Osteoblast (primary cell): Measurements from ENCODE around the gene VSX2. TPM values are rescaled to one million over a fixed set of nuclear protein-coding genes. Genes with fewer than 3 reads are reported as not detected.
A peak's percentile ranks its signal among the peaks of the same experiment; 100 is the strongest.

Experiments
- DNase-seq: peaks from one replicate; pipeline ENCODE4 v3.0.0; 2011; ENCODE audit warnings: low spot score, mixed read lengths; ENCODE audit not compliant: insufficient read length; ENCODE audit errors: missing footprints
- H2AFZ ChIP-seq: 2 replicates; pipeline ENCODE4 v1.6.0; 2011; ENCODE audit warnings: mild to moderate bottlenecking, low read length
- H3K27ac ChIP-seq: 2 replicates; pipeline ENCODE4 v1.5.1; 2011; ENCODE audit warnings: mild to moderate bottlenecking, low read depth, low read length, moderate library complexity
- H3K27me3 ChIP-seq: 2 replicates; pipeline ENCODE4 v1.6.0; 2012; ENCODE audit warnings: mild to moderate bottlenecking, control low read depth, inconsistent platforms, low read length, moderate library complexity; ENCODE audit not compliant: insufficient read depth
- H3K36me3 ChIP-seq: 2 replicates; pipeline ENCODE4 v1.5.1; 2011; ENCODE audit warnings: mild to moderate bottlenecking, low read length, control low read depth, moderate library complexity; ENCODE audit not compliant: insufficient read depth
- H3K4me1 ChIP-seq: 2 replicates; pipeline ENCODE4 v1.5.1; 2011; ENCODE audit warnings: mild to moderate bottlenecking, low read length, control low read depth, moderate library complexity; ENCODE audit not compliant: insufficient read depth
- H3K4me2 ChIP-seq: 2 replicates; pipeline ENCODE4 v1.6.0; 2011; ENCODE audit warnings: mild to moderate bottlenecking, low read length; ENCODE audit not compliant: insufficient read depth
- H3K4me3 ChIP-seq: fragments of 200-600 bp; sonication (generic); 3 replicates; pipeline ENCODE4 v1.5.1; 2012; ENCODE audit warnings: mild to moderate bottlenecking, low read length, inconsistent platforms; ENCODE audit not compliant: insufficient read depth
- H3K79me2 ChIP-seq: 2 replicates; pipeline ENCODE4 v1.6.0; 2012; ENCODE audit warnings: mild to moderate bottlenecking, low read length, control low read depth, inconsistent platforms; ENCODE audit not compliant: insufficient read depth
- H3K9me3 ChIP-seq: 2 replicates; pipeline ENCODE4 v1.5.1; 2011; ENCODE audit warnings: low read depth, low read length, control low read depth
- H4K20me1 ChIP-seq: 2 replicates; pipeline ENCODE4 v1.6.0; 2012; ENCODE audit warnings: mild to moderate bottlenecking, low read length, control low read depth; ENCODE audit not compliant: insufficient read depth
- total RNA-seq: library from RNA; depleted of rRNA; stranded (reverse); fragments of >200 nt; gene quantifications from 2 replicates; pipeline ENCODE4 v1.2.3, GENCODE V29; 2012
- TF ChIP-seq, protein P1 (sequence below): IDR thresholded peaks from 2 replicates; pipeline ENCODE4 v1.5.1; 2011; ENCODE audit warnings: mild to moderate bottlenecking, low read depth, low read length, moderate library complexity; ENCODE audit errors: extremely low read depth

VSX2 gene
- total RNA-seq, 1 donor, result not detected

DNA sequence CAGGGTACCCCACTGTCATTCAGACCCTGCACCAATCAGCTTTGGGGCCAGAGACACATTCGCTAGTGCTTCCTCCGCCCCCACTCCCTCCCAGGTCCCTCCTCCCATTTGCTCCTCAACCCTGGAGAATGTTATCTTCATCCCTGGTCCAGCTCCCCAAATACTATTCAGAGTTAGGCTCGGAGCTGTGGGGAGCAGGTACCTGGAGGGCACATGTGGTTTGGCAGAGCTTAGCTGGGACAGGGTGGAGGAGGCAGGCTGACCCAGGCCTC is 19.5 kb downstream of the VSX2 start:
- Histone ChIP-seq H3K4me3 (peak overlapping the region; percentile 74), H4K20me1 (no peaks in the 10 kb centered on the region), H3K27ac (no peak overlapping the region), H2AFZ (no peak overlapping the region), H3K4me1 (peaks cover 11% of the 10 kb centered on the region), H3K27me3 (peaks cover 18% of the 10 kb centered on the region), H3K36me3 (no peaks in the 10 kb centered on the region), H3K9me3 (no peaks in the 10 kb centered on the region), H3K4me2 (peak overlapping the region; percentile 85), H3K79me2 (no peaks in the 10 kb centered on the region)
- TF ChIP-seq, protein P1, sequence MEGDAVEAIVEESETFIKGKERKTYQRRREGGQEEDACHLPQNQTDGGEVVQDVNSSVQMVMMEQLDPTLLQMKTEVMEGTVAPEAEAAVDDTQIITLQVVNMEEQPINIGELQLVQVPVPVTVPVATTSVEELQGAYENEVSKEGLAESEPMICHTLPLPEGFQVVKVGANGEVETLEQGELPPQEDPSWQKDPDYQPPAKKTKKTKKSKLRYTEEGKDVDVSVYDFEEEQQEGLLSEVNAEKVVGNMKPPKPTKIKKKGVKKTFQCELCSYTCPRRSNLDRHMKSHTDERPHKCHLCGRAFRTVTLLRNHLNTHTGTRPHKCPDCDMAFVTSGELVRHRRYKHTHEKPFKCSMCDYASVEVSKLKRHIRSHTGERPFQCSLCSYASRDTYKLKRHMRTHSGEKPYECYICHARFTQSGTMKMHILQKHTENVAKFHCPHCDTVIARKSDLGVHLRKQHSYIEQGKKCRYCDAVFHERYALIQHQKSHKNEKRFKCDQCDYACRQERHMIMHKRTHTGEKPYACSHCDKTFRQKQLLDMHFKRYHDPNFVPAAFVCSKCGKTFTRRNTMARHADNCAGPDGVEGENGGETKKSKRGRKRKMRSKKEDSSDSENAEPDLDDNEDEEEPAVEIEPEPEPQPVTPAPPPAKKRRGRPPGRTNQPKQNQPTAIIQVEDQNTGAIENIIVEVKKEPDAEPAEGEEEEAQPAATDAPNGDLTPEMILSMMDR, result no peak
- peak; percentile 68 for DNase-seq

DNA sequence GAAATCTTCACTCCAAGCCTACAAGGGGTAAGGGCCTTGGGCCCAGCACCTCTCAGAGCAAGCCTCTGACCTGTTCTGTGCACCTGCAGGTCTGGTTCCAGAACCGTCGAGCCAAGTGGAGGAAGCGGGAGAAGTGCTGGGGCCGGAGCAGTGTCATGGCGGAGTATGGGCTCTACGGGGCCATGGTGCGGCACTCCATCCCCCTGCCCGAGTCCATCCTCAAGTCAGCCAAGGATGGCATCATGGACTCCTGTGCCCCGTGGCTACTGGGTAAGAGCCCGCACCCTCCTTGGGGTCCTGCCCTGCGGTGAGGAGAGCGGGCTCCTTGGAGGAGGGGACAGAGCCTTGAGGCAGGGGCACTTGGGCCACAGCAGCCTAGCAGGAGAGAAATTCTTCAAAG is 20.3 kb downstream of the VSX2 start:
- Histone ChIP-seq H3K4me3 (no peak overlapping the region), H3K36me3 (no peaks in the 10 kb centered on the region), H3K27me3 (peaks cover 18% of the 10 kb centered on the region), H3K79me2 (no peaks in the 10 kb centered on the region), H3K4me2 (no peak overlapping the region), H3K27ac (no peak overlapping the region), H2AFZ (no peak overlapping the region), H3K9me3 (no peaks in the 10 kb centered on the region), H3K4me1 (peaks cover 11% of the 10 kb centered on the region), H4K20me1 (no peaks in the 10 kb centered on the region)
- TF ChIP-seq, protein P1, result no peak
- DNase-seq, result no peak

DNA sequence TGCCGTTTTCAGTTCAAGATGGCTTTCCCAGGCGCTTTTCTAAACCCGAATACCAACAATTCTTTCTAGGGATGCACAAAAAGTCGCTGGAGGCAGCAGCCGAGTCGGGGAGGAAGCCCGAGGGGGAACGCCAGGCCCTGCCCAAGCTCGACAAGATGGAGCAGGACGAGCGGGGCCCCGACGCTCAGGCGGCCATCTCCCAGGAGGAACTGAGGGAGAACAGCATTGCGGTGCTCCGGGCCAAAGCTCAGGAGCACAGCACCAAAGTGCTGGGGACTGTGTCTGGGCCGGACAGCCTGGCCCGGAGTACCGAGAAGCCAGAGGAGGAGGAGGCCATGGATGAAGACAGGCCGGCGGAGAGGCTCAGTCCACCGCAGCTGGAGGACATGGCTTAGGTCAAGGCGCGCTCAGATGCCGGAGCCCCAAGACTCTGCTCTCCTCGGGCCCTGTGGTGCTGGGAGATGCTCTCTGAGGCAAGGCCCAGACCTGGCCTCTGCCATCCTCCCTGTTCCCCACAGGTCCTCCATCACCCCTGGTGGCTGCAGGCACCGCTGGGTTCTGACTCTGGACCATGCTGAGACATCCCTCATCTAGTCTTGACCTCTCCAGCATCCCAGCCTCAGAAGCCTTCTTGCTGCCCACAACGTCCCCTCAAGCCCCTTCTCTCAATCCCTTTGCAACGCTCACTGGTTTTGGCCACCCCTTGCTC is 21.4 kb downstream of the VSX2 start:
- DNase-seq, result peak; percentile 68
- no peak overlapping the region for H3K27ac ChIP-seq
- TF ChIP-seq, protein P1, result no peak

DNA sequence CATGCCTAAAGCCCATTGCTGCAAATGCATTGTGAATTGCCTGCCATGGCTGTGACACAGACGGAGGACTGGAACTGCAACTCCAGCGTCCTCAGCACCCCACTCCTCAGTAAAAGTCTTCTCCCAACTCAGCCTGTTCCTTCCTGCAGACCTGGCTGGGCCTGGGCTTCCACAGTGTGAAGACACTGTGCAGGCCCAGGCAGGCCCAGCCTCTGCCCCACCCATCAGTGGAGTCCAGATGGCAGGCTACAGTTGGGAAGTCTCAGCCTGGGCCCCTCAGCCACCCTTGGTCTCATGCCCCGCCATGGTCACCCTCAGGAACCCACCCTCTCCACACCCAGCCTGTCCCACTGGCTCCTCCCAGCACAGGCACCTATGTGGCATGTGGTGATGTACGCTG is 22.0 kb downstream of the VSX2 start:
- no peak overlapping the region for H3K4me2 ChIP-seq
- no peaks in the 10 kb centered on the region for H3K36me3 ChIP-seq
- peaks cover 18% of the 10 kb centered on the region for H3K27me3 ChIP-seq
- no peak overlapping the region for H2AFZ ChIP-seq
- peaks cover 11% of the 10 kb centered on the region for H3K4me1 ChIP-seq
- H3K9me3 ChIP-seq, result no peaks in the 10 kb centered on the region
- TF ChIP-seq, protein P1, result no peak
- no peaks in the 10 kb centered on the region for H3K79me2 ChIP-seq
- H3K4me3 ChIP-seq, result no peak overlapping the region
- H3K27ac ChIP-seq, result no peak overlapping the region
- peak; percentile 29 for DNase-seq
- no peaks in the 10 kb centered on the region for H4K20me1 ChIP-seq

More for the DNA sequence above, 21.4 kb downstream of the VSX2 start:
- H3K9me3 ChIP-seq, result no peaks in the 10 kb centered on the region
- no peaks in the 10 kb centered on the region for H3K79me2 ChIP-seq
- peaks cover 18% of the 10 kb centered on the region for H3K27me3 ChIP-seq
- no peaks in the 10 kb centered on the region for H4K20me1 ChIP-seq
- H3K36me3 ChIP-seq, result no peaks in the 10 kb centered on the region
- no peak overlapping the region for H3K4me3 ChIP-seq
- no peak overlapping the region for H3K4me2 ChIP-seq
- H2AFZ ChIP-seq, result no peak overlapping the region
- H3K4me1 ChIP-seq, result peaks cover 11% of the 10 kb centered on the region
